IMR-90 (cell line): Measurements from ENCODE around the gene SNRNP25. TPM values are rescaled to one million over a fixed set of nuclear protein-coding genes. Genes with fewer than 3 reads are reported as not detected.

Experiments used
- ATAC-seq: fragments of 200-7000 bp; cut with Tn5 transposase; 2 replicates; pipeline ENCODE4 v1.9.1; 2020; ENCODE audit warnings: low read depth, mild to moderate bottlenecking, moderate library complexity
- BruUV-seq: library from RNA; stranded (reverse); fragments of 400-500 nt; replicated peaks from 2 replicates; lab custom pipeline; 2021; lab: Mats Ljungman, UMichigan
- CTCF ChIA-PET: fragments of 300-600 bp; formaldehyde crosslinking; extraction: SDS; loops from one replicate; lab custom pipeline; 2021; ENCODE audit warnings: antibody characterized with exemption; lab: Yijun Ruan, JAX
- POLR2A ChIA-PET: fragments of 300-600 bp; sonication (Branson Sonifier 250); formaldehyde crosslinking; loops from one replicate; lab custom pipeline; 2022; ENCODE audit warnings: antibody characterized with exemption; ENCODE audit not compliant: unreplicated experiment; lab: Charles Lee
- DNase-seq: peaks from one replicate; pipeline ENCODE4 v3.0.0; 2013
- H2AFZ ChIP-seq: replicated peaks from 2 replicates; pipeline ENCODE3; 2013; ENCODE audit warnings: low read length, mild to moderate bottlenecking; ENCODE audit not compliant: poor library complexity
- H2AK5ac ChIP-seq: 2 replicates; pipeline ENCODE4 v1.6.1; 2013; ENCODE audit warnings: low read depth, low read length, inconsistent platforms
- H2AK9ac ChIP-seq: replicated peaks from 2 replicates; pipeline ENCODE3; 2013; ENCODE audit warnings: mild to moderate bottlenecking, low read depth, low read length, moderate library complexity; ENCODE audit not compliant: poor library complexity
- H2BK120ac ChIP-seq: 2 replicates; pipeline ENCODE4 v1.6.1; 2013; ENCODE audit warnings: low read depth, low read length, inconsistent platforms
- H2BK15ac ChIP-seq: 3 replicates; pipeline ENCODE4 v1.6.1; 2013; ENCODE audit warnings: low read depth, low read length, inconsistent platforms
- H2BK20ac ChIP-seq: 2 replicates; pipeline ENCODE4 v1.6.1; 2013; ENCODE audit warnings: low read depth, mild to moderate bottlenecking, inconsistent platforms, low read length, moderate library complexity
- H2BK5ac ChIP-seq: 2 replicates; pipeline ENCODE4 v1.6.1; 2013; ENCODE audit warnings: mild to moderate bottlenecking, low read depth, low read length, inconsistent platforms; ENCODE audit not compliant: poor library complexity, severe bottlenecking
- H3K14ac ChIP-seq: replicated peaks from 2 replicates; pipeline ENCODE4 v1.6.1; 2013; ENCODE audit warnings: low read depth, low read length, inconsistent platforms
- H3K18ac ChIP-seq: 2 replicates; pipeline ENCODE4 v1.6.1; 2013; ENCODE audit warnings: low read depth, low read length, control low read depth
- H3K23ac ChIP-seq: 2 replicates; pipeline ENCODE4 v1.6.1; 2013; ENCODE audit warnings: low read depth, low read length, inconsistent platforms
- H3K27ac ChIP-seq: 2 replicates; pipeline ENCODE4 v1.5.1; 2013; ENCODE audit warnings: mild to moderate bottlenecking, control low read depth, low read length; ENCODE audit not compliant: insufficient read depth
- H3K27me3 ChIP-seq: 2 replicates; pipeline ENCODE4 v1.6.1; 2013; ENCODE audit warnings: low read length; ENCODE audit not compliant: control insufficient read depth, insufficient read depth
- H3K36me3 ChIP-seq: 2 replicates; pipeline ENCODE4 v1.6.1; 2013; ENCODE audit warnings: low read length, mixed read lengths; ENCODE audit not compliant: control insufficient read depth, insufficient read depth
- H3K4ac ChIP-seq: 2 replicates; pipeline ENCODE4 v1.6.1; 2013; ENCODE audit warnings: low read depth, low read length, inconsistent platforms
- H3K4me1 ChIP-seq: 2 replicates; pipeline ENCODE4 v1.6.1; 2013; ENCODE audit warnings: low read length, mixed read lengths; ENCODE audit not compliant: control insufficient read depth, insufficient read depth
- H3K4me2 ChIP-seq: 2 replicates; pipeline ENCODE4 v1.6.1; 2013; ENCODE audit warnings: low read depth, mild to moderate bottlenecking, control low read depth, low read length, moderate library complexity
- H3K4me3 ChIP-seq: 2 replicates; pipeline ENCODE4 v1.5.1; 2013; ENCODE audit warnings: low read depth, mild to moderate bottlenecking, control low read depth, low read length, moderate library complexity; ENCODE audit not compliant: insufficient read depth
- H3K56ac ChIP-seq: 2 replicates; pipeline ENCODE4 v1.6.1; 2013; ENCODE audit warnings: low read length, inconsistent platforms; ENCODE audit not compliant: insufficient read depth; ENCODE audit errors: extremely low read depth
- H3K79me1 ChIP-seq, 2 experiments: 2 replicates each; pipeline ENCODE4 v1.6.1; 2013; ENCODE audit warnings: low read length in 2 of 2, inconsistent platforms in 1 of 2, low read depth in 1 of 2
- H3K9ac ChIP-seq: 2 replicates; pipeline ENCODE4 v1.6.1; 2013; ENCODE audit warnings: low read depth, low read length, control low read depth
- H3K9me1 ChIP-seq: 2 replicates; pipeline ENCODE4 v1.6.1; 2013; ENCODE audit warnings: low read length, inconsistent platforms; ENCODE audit not compliant: insufficient read depth
- H3K9me3 ChIP-seq: 2 replicates; pipeline ENCODE4 v1.6.1; 2013; ENCODE audit warnings: low read length; ENCODE audit not compliant: control insufficient read depth, insufficient read depth
- H4K20me1 ChIP-seq: 2 replicates; pipeline ENCODE4 v1.6.1; 2013; ENCODE audit warnings: low read length, inconsistent platforms; ENCODE audit not compliant: insufficient read depth
- H4K5ac ChIP-seq: 2 replicates; pipeline ENCODE4 v1.6.1; 2013; ENCODE audit warnings: mild to moderate bottlenecking, low read depth, low read length, control low read depth
- H4K8ac ChIP-seq, 2 experiments: 2 replicates each; pipeline ENCODE4 v1.6.1; 2013; ENCODE audit warnings: low read depth in 2 of 2, low read length in 2 of 2, control low read depth in 1 of 2, inconsistent platforms in 1 of 2
- H4K91ac ChIP-seq: 2 replicates; pipeline ENCODE4 v1.6.1; 2013; ENCODE audit warnings: low read depth, low read length, inconsistent platforms; ENCODE audit not compliant: insufficient read depth
- BHLHE40 ChIP-seq: fragments of 150-350 bp; IDR thresholded peaks from 2 replicates; pipeline ENCODE4 v1.6.1; 2016; ENCODE audit warnings: mild to moderate bottlenecking, low read depth, low read length
- CEBPB ChIP-seq: IDR thresholded peaks from 2 replicates; pipeline ENCODE4 v1.6.1; 2012; ENCODE audit warnings: low read depth, low read length, improper control_type of control experiment
- CHD1 ChIP-seq: IDR thresholded peaks from 2 replicates; pipeline ENCODE4 v1.6.1; 2012; ENCODE audit warnings: low read depth, low read length, improper control_type of control experiment
- FOS ChIP-seq: fragments of 150-350 bp; IDR thresholded peaks from 2 replicates; pipeline ENCODE4 v1.6.1; 2016; ENCODE audit warnings: low read depth, low read length
- MAFK ChIP-seq: IDR thresholded peaks from 2 replicates; pipeline ENCODE4 v1.6.1; 2012; ENCODE audit warnings: low read depth, low read length, improper control_type of control experiment
- MAZ ChIP-seq: IDR thresholded peaks from 2 replicates; pipeline ENCODE4 v1.6.1; 2012; ENCODE audit warnings: low read depth, mild to moderate bottlenecking, low read length, improper control_type of control experiment, moderate library complexity, borderline replicate concordance
- MXI1 ChIP-seq: IDR thresholded peaks from 2 replicates; pipeline ENCODE4 v1.6.1; 2012; ENCODE audit warnings: low read depth, mild to moderate bottlenecking, low read length, moderate library complexity, borderline replicate concordance
- NFE2L2 ChIP-seq: fragments of 150-350 bp; IDR thresholded peaks from 2 replicates; pipeline ENCODE4 v1.6.1; 2016; ENCODE audit warnings: low read depth, mild to moderate bottlenecking, low read length
- RAD21 ChIP-seq: IDR thresholded peaks from 2 replicates; pipeline ENCODE4 v1.6.1; 2012; ENCODE audit warnings: low read length, improper control_type of control experiment
- RCOR1 ChIP-seq: IDR thresholded peaks from 2 replicates; pipeline ENCODE4 v1.6.1; 2012; ENCODE audit warnings: mild to moderate bottlenecking, low read length, improper control_type of control experiment; ENCODE audit not compliant: insufficient replicate concordance
- RFX5 ChIP-seq: IDR thresholded peaks from 2 replicates; pipeline ENCODE4 v1.8.0; 2012; ENCODE audit warnings: low read depth, mild to moderate bottlenecking, low read length, moderate library complexity
- SMC3 ChIP-seq: fragments of 150-350 bp; IDR thresholded peaks from 2 replicates; pipeline ENCODE4 v1.6.1; 2016; ENCODE audit warnings: low read depth, mild to moderate bottlenecking, antibody characterized with exemption, low read length, moderate library complexity
- WGBS, 2 experiments: methylation state at CpG; one replicate each; pipeline versions ENCODE4 v1.1.5 to v1.1.7; 2013; ENCODE audit warnings: missing lambda C conversion rate in 2 of 2; ENCODE audit not compliant: insufficient read length in 1 of 2; ENCODE audit errors: extremely low coverage in 2 of 2; 5-methylcytosine and 5-hydroxymethylcytosine counted together
- dilution Hi-C: fragments of 300-500 bp; cut with HindIII; formaldehyde crosslinking; loops from one replicate; pipeline ENCODE4 v1.14.3; 2018; ENCODE audit warnings: low sequenced_read_pairs; ENCODE audit not compliant: unreplicated experiment
- in situ Hi-C: fragments of 300-500 bp; cut with MboI; formaldehyde crosslinking; loops from 3 replicates; pipeline ENCODE4 v1.14.3; 2019; ENCODE audit warnings: low sequenced_read_pairs, inconsistent platforms, mixed read lengths
- intact Hi-C: fragments of 100-400 bp; cut with micrococcal nuclease; formaldehyde crosslinking; loops from 2 replicates; pipeline ENCODE4 v1.10.0; 2022
- polyA plus RNA-seq, 3 experiments: library from polyadenylated mRNA; depleted of rRNA; stranded (reverse); fragments of >200 nt; gene quantifications; 2 replicates each; pipeline ENCODE4 v1.2.3, GENCODE V29; 2012; ENCODE audit warnings: low replicate concordance in 1 of 3
- total RNA-seq: library from RNA; depleted of rRNA; stranded (reverse); fragments of >200 nt; gene quantifications from 2 replicates; pipeline ENCODE4 v1.2.3, GENCODE V29; 2012
- TF ChIP-seq, protein P1 (sequence below): conservative IDR thresholded peaks from 2 replicates; pipeline ENCODE4 v1.5.1; 2012; ENCODE audit warnings: mild to moderate bottlenecking, low read depth, low read length, improper control_type of control experiment
- TF ChIP-seq, protein P2 (sequence below): fragments of 150-350 bp; IDR thresholded peaks from 2 replicates; pipeline ENCODE4 v1.6.1; 2016; ENCODE audit warnings: low read depth, mild to moderate bottlenecking, low read length, moderate library complexity, borderline replicate concordance
- TF ChIP-seq, protein P3 (sequence below): fragments of 150-350 bp; IDR thresholded peaks from 2 replicates; pipeline ENCODE4 v1.6.1; 2017; ENCODE audit warnings: mild to moderate bottlenecking, antibody characterized with exemption, low read length, low read depth

The SNRNP25 gene
- total and polyA plus RNA-seq, 2 of the 4 experiments (the other 2 are of a cell fraction), result 67.2 to 88.0 TPM

DNA sequence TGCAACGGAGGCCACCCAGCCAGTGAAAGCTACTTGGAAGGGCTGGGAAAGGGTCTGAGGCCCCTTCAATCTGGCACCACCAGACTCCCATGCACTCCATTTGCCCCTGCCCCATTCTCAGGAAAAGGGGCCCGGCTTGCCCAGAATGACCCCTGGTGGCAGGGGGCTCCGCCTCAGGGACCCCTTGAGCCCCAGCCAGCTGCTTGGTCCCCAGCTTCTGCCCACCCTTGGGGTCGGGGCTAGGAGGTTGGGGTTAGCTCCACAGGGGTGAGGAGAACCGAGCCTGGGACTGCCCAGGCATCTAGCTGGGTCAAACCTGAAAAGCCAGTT is 17.5 kb downstream of the SNRNP25 start:
- Histone ChIP-seq H2AK5ac (peak overlapping the region; percentile 72; the same call in 1 of the 2 replicates), H2BK120ac (peak overlapping the region; percentile 32), H3K79me1 (peaks cover 21 to 62% of the 10 kb centered on the region in 2 experiments), H3K56ac (no peak overlapping the region), H4K8ac (peak overlapping the region in 1 of 2 experiments; percentile 76; a peak in 3 of 4 replicates), H4K20me1 (peaks cover 56% of the 10 kb centered on the region), H3K4me1 (peaks cover 61% of the 10 kb centered on the region), H3K4ac (peak overlapping the region; percentile 94), H3K9ac (peak overlapping the region; percentile 55), H2BK5ac (peak overlapping the region; percentile 57), H3K36me3 (0 out of 2 replicates have a peak, but pooled peaks cover 2% of the 10 kb centered on the region), H2AFZ (peak overlapping the region; percentile 88), H3K4me2 (peak overlapping the region; percentile 68), H4K91ac (peak overlapping the region; percentile 70; the same call in 1 of the 2 replicates), H3K27me3 (no peaks in the 10 kb centered on the region), H2BK15ac (0 out of 3 replicates have a peak overlapping the region, but pooled peaks have one; percentile 14), H3K9me3 (no peaks in the 10 kb centered on the region), H3K14ac (peak overlapping the region; percentile 95; the same call in 1 of the 2 replicates), H3K23ac (no peak overlapping the region), H4K5ac (no peak overlapping the region), H3K27ac (peak overlapping the region; percentile 87), H2AK9ac (peak overlapping the region; percentile 97), H2BK20ac (no peak overlapping the region; the same call in 1 of the 2 replicates), H3K4me3 (peak overlapping the region; percentile 72), H3K18ac (no peak overlapping the region), H3K9me1 (peaks cover 22% of the 10 kb centered on the region)
- WGBS, 2 experiments, result 33% methylated on average over 1 of the region's 5 CpGs; no CpG with 5 or more reads in 1 of the 2 experiments
- in situ Hi-C loops, result no loop called here
- ATAC-seq (no peak), DNase-seq (no peak)
- no TSS peak for BruUV-seq
- dilution Hi-C loops, result no loop called here
- ChIA-PET POLR2A (interaction anchor here (0.6 kb wide), 1 partner anchor 279 kb away, joined by 3 read pairs; no protein-coding TSS in a partner anchor), CTCF (interaction anchor here (0.7 to 1.2 kb wide), 2 partner anchors 25 to 26 kb away, joined by 3 to 4 read pairs; no protein-coding TSS in a partner anchor)
- TF ChIP-seq RCOR1 (no peak), RFX5 (no peak), CEBPB (no peak), CHD1 (no peak), FOS (no peak), MAFK (no peak), SMC3 (no peak), RAD21 (no peak), MAZ (no peak), NFE2L2 (no peak), BHLHE40 (no peak), MXI1 (no peak)
- TF ChIP-seq, protein P1, sequence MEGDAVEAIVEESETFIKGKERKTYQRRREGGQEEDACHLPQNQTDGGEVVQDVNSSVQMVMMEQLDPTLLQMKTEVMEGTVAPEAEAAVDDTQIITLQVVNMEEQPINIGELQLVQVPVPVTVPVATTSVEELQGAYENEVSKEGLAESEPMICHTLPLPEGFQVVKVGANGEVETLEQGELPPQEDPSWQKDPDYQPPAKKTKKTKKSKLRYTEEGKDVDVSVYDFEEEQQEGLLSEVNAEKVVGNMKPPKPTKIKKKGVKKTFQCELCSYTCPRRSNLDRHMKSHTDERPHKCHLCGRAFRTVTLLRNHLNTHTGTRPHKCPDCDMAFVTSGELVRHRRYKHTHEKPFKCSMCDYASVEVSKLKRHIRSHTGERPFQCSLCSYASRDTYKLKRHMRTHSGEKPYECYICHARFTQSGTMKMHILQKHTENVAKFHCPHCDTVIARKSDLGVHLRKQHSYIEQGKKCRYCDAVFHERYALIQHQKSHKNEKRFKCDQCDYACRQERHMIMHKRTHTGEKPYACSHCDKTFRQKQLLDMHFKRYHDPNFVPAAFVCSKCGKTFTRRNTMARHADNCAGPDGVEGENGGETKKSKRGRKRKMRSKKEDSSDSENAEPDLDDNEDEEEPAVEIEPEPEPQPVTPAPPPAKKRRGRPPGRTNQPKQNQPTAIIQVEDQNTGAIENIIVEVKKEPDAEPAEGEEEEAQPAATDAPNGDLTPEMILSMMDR, result no peak
- TF ChIP-seq, protein P2, sequence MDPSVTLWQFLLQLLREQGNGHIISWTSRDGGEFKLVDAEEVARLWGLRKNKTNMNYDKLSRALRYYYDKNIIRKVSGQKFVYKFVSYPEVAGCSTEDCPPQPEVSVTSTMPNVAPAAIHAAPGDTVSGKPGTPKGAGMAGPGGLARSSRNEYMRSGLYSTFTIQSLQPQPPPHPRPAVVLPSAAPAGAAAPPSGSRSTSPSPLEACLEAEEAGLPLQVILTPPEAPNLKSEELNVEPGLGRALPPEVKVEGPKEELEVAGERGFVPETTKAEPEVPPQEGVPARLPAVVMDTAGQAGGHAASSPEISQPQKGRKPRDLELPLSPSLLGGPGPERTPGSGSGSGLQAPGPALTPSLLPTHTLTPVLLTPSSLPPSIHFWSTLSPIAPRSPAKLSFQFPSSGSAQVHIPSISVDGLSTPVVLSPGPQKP, result no peak
- TF ChIP-seq, protein P3, sequence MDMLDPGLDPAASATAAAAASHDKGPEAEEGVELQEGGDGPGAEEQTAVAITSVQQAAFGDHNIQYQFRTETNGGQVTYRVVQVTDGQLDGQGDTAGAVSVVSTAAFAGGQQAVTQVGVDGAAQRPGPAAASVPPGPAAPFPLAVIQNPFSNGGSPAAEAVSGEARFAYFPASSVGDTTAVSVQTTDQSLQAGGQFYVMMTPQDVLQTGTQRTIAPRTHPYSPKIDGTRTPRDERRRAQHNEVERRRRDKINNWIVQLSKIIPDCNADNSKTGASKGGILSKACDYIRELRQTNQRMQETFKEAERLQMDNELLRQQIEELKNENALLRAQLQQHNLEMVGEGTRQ, result no peak
- intact Hi-C loops, result loop anchor here (2.0 kb wide), 1 partner anchor 18 kb away; the partner anchor contains the start of genes POLR3K and SNRNP25
